GOT3 (cell line): ENCODE measurements around the gene ATAD3B.
"Not testable (repeated sequence)": the region's sequence is repeated elsewhere in the genome, so short reads cannot be mapped to it uniquely, and the experiment has no call there.

ENCODE experiments used
- DNase-seq: peaks from one replicate; lab custom pipeline; 2025; ENCODE audit warnings: mixed read lengths; lab: John Stamatoyannopoulos, UW

ATAD3B gene

GRCh38 chr1:1479547-1480487 is 8.3 kb downstream of the ATAD3B start:
- no peak for DNase-seq

- not testable (repeated sequence) for DNase-seq
These were observed 8.9 kb downstream of the ATAD3B start for GRCh38 chr1:1480488-1480867.

GRCh38 chr1:1481811-1482210 is 10.2 kb downstream of the ATAD3B start:
- not testable (repeated sequence) for DNase-seq

GRCh38 chr1:1482856-1483255 is 11.3 kb downstream of the ATAD3B start:
- DNase-seq: no peak

- DNase-seq: no peak
These were observed 12.1 kb downstream of the ATAD3B start for GRCh38 chr1:1483714-1484113.

GRCh38 chr1:1484976-1485750 is 13.6 kb downstream of the ATAD3B start:
- DNase-seq: not testable (repeated sequence)

- not testable (repeated sequence) for DNase-seq
These were observed 14.3 kb downstream of the ATAD3B start for GRCh38 chr1:1485755-1486317.

GRCh38 chr1:1487701-1488100 is 16.1 kb downstream of the ATAD3B start:
- no peak for DNase-seq

- DNase-seq: no peak
These were observed 17.7 kb downstream of the ATAD3B start for GRCh38 chr1:1489231-1489630.

- no peak for DNase-seq
These were observed 18.3 kb downstream of the ATAD3B start for GRCh38 chr1:1489861-1490260.

- no peak for DNase-seq
These were observed 19.2 kb downstream of the ATAD3B start for GRCh38 chr1:1490633-1491230.

GRCh38 chr1:1491601-1492000 is 20.0 kb downstream of the ATAD3B start:
- DNase-seq: no peak

GRCh38 chr1:1494311-1494710 is 22.7 kb downstream of the ATAD3B start:
- DNase-seq: not testable (repeated sequence)

GRCh38 chr1:1495461-1495975 is 24.0 kb downstream of the ATAD3B start:
- not testable (repeated sequence) for DNase-seq

- DNase-seq: peak; percentile 11
These were observed 33.3 kb downstream of the ATAD3B start for GRCh38 chr1:1504777-1505365.

GRCh38 chr1:1505366-1505798 is 33.8 kb downstream of the ATAD3B start:
- not testable (repeated sequence) for DNase-seq

- not testable (repeated sequence) for DNase-seq
These were observed 34.2 kb downstream of the ATAD3B start for GRCh38 chr1:1505801-1506200.

- DNase-seq: no peak
These were observed 35.7 kb downstream of the ATAD3B start for GRCh38 chr1:1507305-1507704.

- DNase-seq: not testable (repeated sequence)
These were observed 37.4 kb downstream of the ATAD3B start for GRCh38 chr1:1508775-1509464.

- DNase-seq: not testable (repeated sequence)
These were observed 37.9 kb downstream of the ATAD3B start for GRCh38 chr1:1509465-1509850.
